ENCODE measurements around the gene GLYR1.
A peak's percentile ranks its signal among the peaks of the same experiment; 100 is the strongest.
"Not testable (repeated sequence)": the region's sequence is repeated elsewhere in the genome, so short reads cannot be mapped to it uniquely, and the experiment has no call there.

Gene GLYR1

DNA sequence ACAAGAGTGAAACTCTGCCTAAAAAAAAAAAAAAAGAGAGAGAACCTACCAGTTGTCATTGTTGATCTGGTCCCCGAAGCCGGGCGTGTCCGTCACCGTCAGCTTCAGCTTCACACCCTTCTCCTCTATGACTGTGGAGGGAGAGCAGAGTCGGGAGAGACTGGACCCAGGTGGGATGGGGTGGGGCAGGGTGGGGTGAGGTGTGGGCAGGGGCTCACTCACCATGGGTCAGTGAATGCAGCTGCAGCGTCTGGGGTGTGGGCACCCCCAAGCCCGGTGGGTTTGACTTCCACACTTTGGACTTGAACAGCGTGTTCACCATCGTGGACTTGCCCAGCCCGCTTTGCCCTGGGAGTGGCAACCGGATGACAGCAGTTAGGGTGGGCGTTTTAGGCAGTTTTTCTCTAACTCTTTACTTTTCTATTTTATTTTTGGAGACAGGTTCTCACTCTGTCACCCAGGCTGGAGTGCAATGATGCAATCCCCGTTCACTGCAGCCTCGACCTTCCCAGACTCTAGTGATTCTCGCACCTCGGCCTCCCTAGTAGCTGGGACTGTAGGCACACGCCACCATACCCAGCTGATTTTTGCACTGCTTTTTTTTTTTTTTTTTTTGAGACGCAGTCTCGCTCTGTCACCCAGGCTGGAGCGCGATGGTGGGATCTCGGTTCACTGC, 61.2 kb downstream of the GLYR1 start:
- DNase-seq, result no peak

DNA sequence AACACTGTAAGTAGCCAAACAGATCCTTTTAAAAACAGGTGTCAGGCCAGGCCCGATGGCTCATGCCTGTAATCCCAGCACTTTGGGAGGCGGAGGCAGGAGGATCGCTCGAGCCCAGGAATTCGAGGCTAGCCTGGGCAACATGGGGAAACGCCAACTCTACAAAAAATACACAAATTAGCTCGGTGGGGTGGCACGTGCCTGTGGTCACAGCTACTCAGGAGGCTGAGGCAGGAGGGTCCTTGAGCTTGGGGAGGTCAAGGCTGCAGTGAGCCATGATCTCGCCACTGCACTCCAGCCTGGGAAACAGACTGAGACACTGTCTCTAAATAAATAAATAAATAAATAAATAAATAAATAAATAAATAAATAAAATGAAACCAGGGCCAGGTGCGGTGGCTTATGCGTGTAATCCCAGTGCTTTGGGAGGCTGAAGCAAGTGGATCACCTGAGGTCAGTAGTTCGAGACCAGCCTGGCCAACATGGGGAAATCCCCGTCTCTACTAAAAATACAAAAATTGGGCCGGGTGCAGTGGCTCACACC, 62.6 kb downstream of the GLYR1 start:
- DNase-seq, result not testable (repeated sequence)

DNA sequence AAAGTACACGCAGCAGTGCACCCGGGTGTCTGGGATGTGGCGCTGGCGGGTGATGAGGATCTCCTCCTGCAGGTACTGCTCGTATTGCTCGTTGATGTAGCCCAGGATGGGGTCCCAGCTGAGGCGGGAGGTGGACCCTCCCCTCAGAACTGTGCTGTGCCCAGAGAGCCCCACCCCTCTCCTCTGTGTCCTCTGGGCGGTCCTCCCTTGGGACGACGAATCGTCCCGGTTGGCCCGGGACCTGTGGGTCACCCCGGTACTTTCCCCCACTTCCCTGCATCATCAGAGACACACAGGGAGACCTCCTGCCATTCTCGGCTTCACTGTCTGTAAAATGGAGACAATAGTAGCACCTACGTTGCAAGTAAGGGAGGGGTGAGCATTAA, 63.1 kb downstream of the GLYR1 start:
- DNase-seq, result no peak

DNA sequence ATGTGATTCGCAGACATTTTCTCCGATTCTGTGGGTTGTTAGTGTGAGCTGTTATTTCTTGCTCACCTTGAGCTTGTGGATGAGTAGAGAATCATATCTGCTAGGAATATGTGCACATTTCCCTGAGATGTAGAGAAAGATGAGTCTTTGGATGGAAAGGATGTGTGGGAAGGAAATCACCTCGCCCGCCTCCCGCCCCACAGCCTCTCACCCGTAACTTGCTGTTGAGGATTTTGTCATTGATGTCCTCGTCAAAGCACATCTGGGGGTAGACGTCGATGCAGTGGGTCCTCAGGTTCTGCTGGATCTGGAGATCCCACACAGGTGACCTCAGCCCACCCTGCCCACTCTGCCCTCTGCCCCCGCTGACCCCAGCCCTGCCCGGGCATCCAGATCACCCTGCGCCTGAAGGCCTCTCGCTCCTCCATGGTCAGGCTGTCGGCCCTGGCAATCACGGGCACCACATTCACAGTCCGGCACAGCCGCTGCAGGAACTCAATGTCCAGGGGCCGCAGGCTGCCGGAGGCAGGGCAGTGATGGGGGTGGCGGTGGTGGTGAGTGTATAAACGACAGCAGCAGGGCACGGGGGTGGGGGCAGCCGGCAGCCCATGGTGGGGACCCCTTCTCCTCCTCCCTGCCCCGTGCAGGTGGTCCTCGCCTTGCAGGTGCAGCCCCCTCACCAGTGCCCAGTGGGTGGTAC, 63.7 kb downstream of the GLYR1 start:
- no peak for DNase-seq

DNA sequence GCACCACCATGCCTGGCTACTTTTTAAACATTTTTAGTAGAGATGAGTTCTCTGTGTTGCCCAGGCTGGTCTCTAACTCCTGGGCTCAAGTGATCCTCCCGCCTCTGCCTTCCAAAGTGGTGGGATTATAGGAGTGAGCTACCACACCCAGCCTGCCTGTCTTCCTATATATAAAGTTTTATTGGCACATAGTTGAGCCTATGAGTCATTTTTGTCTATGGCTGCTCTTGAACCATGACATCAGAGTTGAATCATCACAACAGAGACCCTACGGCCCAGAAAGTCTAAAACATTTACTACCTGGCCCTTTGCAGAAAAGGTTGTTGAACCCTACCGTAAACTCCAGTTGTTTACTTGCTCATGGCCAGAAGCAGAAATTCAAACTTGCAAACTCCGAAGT, 66.9 kb downstream of the GLYR1 start:
- DNase-seq, result no peak

DNA sequence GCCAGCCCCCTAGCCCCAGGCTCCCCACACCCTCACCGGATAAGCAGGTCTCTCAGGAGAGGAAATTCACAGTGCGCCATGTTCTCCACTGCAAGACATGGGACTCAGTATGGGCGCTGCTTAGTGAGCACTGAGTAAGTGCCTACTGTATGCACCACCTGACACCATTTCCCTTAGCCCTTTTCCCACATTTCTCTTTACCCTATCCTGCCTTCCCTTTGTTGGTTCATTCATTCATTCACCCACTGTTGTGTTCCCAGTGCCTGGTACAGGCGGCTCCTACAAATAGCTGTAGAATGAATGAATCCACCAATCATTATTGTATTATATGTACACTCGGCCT, 69.1 kb downstream of the GLYR1 start:
- DNase-seq, result no peak

DNA sequence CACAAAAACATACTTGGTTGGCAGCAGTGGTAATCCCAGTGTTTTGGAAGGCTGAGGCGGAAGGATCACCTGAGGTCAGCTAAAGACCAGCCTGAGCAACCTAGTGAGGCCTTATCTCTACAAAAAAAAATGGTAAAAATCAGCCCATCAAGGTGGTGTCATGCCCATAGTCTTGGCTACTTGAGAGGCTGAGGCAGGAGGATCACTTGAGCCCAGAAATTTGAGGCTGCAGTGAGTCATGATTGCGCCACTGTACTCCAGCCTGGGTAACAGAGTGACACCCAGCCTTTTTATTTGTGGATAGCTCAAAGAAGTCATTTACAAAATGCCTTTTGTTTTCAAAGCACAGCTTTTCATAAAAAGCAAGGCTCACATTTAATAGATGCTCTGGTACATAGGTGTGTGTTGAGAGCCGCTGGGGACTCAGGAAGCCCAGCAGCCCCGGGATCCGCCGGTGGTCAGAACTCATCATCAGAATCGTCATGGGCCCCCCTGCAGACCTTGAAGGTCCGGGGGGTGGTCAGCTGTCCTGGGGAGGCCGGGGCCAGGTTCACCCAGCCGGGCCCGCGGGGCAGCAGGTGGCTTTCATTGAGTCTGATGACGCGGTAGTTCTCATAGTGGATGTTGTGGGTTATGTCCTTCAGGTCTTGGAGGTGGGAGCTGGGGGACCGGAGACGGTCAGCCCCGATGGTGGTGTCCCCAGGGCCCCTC, 69.6 kb downstream of the GLYR1 start:
- no peak for DNase-seq

DNA sequence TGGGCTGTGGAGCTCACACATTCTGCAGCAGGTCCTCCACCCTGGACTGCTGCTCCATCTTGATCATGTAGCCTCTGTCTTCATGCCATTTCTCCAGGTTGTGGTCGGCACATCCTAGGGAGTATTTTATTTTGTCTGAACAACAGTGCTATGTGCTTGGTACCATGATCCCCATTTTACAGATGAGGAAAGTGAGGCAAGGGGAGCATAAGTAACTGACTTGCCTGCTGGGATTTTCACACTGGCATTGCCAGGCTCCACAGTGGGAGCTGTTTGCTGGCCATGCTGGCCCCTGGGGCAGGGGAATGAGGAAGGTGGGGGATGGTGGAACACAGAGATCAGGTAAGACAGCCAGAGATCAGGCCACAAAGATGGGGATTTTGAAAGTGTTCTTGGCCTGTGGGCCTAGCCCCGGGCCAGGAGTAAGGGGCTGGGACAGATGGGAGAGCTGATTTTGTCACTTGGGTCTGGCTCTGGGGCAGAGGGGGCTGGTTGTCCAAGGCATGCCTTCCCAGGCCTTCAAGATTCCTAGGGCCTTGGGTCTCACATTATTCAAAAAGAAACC, 70.9 kb downstream of the GLYR1 start:
- no peak for DNase-seq

DNA sequence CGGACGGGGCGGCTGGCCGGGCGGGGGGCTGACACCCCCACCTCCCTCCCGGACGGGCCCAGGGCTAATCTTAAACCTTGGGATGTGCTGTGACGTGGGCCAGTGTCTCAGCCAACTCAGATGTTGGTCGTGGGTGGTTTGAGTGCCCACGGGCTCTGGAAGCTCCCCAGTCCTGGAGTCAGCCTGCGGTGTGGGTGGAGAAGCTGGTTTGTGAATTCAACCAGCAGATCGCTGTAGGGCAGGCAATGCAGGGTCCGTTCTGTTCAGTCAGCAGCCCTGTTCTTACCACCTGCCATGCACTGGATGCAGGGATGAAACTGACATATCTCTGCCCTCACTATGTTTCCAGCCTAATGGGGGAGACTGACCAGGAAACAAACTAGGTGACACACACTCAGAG, 72.1 kb downstream of the GLYR1 start:
- DNase-seq, result no peak

DNA sequence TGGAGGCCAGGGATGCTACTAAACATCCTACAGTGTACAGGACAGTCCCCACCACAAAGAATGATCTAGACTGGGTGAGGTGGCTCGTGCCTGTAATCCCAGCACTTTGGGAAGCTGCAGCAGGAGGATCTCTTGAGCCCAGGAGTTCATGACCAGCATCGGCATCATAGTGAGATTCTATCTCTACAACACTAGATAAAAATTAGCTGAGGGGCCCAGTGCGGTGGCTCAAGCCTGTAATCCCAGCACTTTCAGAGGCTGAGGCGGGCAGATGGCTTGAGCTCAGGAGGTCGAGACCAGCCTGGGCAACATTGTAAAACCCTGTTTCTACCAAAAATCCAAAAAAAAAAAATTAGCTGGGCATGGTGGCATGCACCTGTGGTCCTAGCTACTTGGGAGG, 74.7 kb downstream of the GLYR1 start:
- DNase-seq, result no peak

DNA sequence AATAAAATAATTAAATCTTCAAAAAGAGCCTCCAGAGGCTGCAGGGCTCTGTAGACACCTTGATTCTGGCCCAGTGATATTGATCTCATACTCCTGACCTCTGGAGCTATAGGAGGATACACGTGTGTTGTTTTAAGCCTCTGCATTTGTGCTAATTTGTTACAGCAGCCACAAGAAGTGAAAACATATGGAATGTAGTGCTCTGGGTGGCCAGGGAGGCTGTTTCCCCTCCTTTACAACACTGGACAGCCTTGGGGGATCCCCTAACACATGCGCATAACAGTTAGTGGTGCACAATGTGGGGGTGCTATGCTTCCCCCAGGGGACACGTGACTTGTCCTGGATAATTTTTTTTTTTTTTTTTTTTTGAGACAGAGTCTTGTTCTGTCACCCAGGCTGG, 75.4 kb downstream of the GLYR1 start:
- no peak for DNase-seq

DNA sequence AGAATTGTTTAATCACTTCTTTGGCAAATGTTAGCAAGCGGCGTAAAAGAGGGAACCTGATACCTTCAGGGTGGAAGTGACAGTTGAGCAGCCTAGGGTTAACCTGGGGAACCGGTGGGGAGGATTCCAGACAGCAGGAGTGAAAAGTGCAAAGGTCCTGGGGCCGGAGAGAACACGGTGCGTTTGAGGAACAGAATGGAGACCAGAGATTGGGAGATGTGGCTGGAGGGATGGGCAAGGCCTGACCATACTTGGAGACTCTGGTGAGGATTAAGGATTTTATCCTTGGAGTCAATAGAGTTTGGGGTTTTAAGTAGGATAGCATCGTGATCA, 77.8 kb downstream of the GLYR1 start:
- DNase-seq, result peak; percentile 25

DNA sequence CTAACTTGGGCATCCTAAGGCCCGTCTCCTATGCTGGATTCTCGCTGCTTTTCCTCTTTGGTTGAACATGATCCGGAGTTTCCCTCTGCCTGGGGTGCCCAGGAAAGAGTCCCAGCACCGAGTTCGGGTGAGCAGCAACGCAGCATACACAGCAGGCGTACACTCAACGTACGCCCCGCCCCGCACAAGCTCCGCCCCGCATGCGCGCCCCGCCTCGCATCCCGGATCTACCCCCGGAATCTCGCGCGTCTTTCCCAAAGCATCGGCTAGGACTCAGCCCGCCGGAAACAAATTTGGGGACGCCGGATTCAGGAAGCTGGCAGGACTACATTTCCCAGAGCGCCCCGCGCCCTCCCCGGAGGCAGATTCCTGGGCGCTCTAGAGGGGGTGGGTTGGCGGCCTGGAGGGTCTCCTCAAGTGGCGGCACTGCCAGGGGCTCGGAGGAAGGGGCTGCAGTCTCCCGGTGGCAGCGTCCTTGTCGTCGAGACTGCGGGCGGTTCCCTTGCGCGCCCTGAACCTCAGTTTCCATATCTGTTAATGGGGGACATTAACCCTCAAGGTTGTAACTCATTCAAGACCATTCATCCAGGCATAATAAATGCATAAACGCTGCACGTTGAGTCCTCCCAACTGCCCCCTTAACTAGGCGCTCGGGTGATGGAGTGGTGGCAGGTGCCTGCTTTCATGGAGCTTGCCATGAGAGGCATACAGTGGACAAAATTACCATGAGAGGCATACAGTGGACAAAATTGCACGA, 78.4 kb downstream of the GLYR1 start:
- DNase-seq, result peak; percentile 96

DNA sequence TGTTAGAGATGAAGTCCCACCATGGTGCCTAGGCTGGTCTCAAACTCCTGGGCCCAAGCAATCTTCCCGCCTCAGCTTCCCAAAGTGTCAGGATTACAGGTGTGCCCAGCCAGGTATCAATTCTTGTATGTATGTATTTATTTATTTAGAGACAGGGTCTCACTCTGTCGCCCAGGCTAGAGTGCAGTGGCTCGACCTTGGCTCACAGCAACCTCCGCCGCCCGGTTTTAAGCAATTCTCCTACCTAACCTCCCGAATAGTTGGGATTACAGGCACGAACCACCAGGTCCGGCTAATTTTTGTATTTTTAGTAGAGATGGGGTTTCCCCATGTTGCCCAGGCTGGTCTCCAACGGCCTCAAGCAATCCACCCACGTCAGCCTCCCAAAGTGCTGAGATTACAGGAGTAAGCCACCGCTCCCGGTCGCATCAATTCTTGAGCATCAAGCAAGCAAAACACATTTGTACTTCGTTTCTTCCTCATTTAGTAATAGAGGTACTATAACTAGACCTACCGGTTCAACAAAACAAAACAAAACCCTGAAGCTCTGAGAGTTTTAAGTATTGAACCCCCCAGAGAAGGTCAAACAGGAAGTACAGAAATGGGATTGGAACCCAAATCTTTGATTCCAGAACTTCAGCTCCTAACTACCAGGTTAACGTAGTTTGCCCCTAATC, 79.1 kb downstream of the GLYR1 start:
- DNase-seq, result no peak

DNA sequence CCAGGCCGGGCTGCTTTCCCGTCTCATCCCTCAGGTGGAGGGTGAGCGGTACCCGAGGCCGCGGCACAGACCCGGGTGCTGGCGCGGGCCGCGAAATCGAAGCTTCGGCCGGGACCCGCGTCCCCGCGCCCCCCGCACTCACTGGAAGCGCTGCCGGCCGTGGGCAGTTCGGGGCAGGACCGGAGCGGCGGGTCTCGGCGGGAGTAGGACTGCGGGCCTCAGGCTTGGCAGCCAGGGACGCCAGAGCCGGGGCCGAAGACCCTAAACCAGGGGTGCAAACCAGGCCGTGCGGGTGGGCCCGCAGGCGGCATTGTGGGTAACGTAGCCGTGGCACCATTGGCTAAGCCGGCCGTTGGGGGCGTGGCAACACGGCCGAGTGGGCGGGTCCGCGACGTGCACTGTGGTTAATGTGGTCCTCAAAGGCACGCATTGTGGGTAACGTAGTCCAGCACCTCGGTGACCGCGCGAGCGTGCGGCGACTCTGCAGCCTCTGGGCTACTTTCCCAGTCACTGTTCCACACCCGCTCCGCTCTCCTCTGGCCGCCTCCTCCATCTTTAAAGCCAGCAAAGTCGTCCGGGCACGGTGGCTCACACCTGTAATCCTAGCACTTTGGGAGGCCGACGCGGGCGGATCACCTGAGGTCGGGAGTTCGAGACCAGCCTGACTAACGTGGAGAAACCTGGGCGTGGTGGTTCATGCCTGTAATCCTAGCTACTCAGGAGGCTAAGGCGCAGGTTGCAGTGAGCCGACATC, 80.0 kb downstream of the GLYR1 start, which contains the start of gene ZNF500:
Gene ZNF500, minus strand, starts transcription at position 288 of the 754 bp plus-strand sequence. CDS start 1,184 bp downstream, outside the sequence.
- peak; percentile 93 for DNase-seq

DNA sequence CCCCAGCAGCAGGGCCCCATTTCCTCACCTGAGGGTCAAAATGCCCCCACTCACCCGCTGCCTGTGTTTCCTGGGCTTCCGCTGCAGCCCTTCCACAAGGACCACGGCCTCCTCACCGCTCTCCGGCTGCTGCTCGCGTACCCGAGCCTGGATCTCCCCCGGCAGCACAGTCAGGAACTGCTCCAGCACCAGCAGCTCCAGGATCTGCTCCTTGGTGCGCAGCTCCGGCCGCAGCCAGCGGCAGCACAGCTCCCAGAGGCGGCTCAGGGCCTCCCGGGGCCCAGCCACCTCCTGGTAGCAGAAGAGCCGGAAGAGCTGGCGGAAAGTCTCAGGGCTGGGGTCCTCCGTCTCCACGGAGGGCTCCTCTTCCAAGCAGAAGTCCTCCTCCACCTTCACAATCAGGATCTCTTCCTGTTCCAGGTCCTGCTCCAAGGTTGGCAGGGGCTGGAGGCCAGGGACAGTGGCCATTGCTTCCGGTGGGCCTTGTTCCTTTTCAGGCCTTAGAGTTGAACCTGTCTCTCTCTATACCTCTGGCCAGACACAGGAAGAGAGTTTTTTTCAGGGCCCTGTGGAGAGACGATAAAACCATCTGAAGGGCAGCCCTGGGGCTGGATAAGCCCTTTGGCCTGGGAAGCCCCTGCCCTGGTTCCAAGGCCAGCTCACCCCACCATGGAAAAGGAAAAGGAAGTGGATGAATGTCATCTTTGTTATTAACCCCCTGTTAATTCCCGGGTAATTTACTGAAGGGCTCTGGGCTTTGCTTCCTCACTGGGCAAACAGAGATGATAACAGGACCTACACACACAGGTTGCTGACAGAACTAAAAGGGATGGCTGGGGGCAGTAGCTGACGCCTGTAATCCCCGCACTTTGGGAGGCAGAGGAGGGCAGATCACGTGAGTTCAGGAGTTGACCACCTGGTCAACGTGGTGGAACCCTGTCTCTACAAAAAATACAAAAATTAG, 81.3 kb downstream of the GLYR1 start:
- no peak for DNase-seq

DNA sequence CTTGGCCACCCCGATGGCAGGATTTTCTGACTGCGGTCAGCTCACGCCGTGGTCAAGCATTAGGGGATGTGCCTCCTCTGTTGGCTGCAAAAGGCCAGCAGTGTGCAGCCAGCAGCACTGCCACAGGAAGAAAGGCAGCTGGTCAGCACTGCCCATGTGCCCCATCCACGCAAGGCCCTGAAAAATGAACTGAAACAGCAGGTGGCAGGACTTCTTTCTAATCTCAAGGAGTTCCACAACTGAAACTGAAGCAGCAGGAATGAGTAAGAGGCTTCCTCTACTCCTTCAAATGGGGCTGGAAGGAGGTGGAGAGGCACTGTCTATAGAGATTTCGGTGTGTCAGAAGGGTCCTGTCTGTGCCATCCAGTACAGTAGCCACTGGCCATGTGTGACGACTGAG, 83.3 kb downstream of the GLYR1 start:
- DNase-seq, result no peak

DNA sequence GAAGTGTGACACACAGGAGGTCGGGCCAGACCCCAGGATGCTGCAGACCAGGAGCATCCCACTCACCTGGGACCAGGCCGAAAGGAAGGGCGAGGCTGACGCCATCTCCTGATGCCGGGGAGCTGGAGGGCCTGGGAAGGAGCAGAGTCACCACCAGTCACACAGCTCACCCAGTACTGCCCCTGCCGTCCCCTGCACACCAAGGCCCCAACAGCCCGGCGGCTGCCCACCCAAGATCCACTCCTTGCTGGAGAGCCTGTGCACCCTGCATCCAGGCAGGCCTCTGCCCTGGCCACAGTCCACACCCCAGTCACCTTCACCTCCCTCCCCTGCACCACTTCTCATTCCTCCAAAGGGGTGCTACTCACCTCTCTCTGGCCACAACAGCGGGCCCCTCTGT, 84.9 kb downstream of the GLYR1 start:
- no peak for DNase-seq

DNA sequence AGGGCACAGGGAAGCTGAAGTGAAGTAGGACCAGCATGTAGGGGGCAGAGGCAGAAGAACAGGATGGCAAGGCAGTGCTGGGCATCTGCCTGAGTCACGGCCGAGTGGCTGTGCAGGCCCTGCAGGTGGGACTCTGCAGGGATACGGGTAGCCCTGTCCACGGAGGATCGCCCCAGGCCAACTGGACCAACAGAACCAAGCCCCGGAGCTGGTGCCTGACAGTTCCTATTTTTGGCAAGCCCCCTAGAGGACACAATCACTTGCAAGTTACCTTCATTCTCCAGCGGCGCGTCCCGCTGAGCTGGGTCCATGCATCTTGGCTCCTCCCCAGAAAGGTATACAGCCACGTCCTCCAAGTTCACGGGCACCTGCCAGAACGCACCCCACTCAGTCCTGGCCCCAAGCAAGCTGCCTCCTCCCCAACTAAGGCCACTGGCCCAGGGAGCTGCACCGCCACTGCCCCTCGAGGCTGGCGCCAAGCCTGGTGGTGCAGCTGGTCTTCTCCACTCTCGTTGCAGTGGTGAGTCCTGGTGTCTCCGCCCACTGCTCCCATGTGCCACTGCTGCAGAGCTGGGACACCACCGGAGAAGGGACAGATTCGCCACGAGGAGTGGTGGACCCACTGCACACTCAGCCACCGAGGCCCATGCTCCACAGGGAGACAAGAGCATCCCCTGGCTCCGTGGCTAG, 86.7 kb downstream of the GLYR1 start:
- no peak for DNase-seq

DNA sequence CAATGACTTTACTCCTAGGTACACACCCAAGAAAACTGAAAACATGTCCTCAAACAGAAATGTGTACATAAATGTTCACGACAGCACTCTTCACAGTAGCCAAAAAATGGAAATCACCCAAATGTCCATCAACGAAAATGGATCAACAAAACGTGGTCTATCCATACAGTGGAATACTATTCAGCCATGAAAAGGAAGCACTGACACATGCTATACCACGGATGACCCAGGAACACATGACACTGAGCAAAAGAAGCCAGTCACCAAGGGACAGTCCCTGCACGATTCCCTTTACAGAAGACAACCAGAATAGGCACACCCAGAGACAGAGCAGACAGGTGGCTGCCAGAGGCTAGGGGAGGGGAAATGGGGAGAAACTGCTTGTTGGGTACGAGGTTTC, 91.4 kb downstream of the GLYR1 start:
- no peak for DNase-seq

Measured in NCI-H2171 treated with DMSO at 0.1 percent for 48 hours (cell line).